PC-3 (cell line): ENCODE results near the gene KCNQ5. TPM values are rescaled to one million over a fixed set of nuclear protein-coding genes. Genes with fewer than 3 reads are reported as not detected.

Experiments used
- ATAC-seq: fragments of 200-7000 bp; cut with Tn5 transposase; 2 replicates; pipeline ENCODE4 v1.9.1; 2020; ENCODE audit warnings: mild to moderate bottlenecking, moderate library complexity
- BruUV-seq: library from RNA; stranded (reverse); fragments of 400-500 nt; replicated peaks from 2 replicates; lab custom pipeline; 2021; lab: Mats Ljungman, UMichigan
- CTCF ChIA-PET: fragments of 300-600 bp; sonication (Branson Sonifier 250); formaldehyde crosslinking; loops from one replicate; lab custom pipeline; 2022; ENCODE audit warnings: antibody characterized with exemption; lab: Charles Lee
- POLR2A ChIA-PET: fragments of 300-600 bp; sonication (Branson Sonifier 250); formaldehyde crosslinking; loops from one replicate; lab custom pipeline; 2022; ENCODE audit warnings: antibody characterized with exemption; ENCODE audit not compliant: unreplicated experiment; lab: Charles Lee
- DNase-seq: peaks from one replicate; pipeline ENCODE4 v3.0.0-alpha.2; 2015
- H2AFZ ChIP-seq: fragments of 300-600 bp; sonication (generic); 2 replicates; pipeline ENCODE4 v1.6.0; 2016; ENCODE audit warnings: antibody characterized with exemption, low read length
- H3F3A ChIP-seq: fragments of 300-600 bp; sonication (generic); one replicate; pipeline ENCODE4 v1.6.0; 2017; ENCODE audit warnings: antibody characterized with exemption, low read length, control low read depth, mild to moderate bottlenecking; ENCODE audit not compliant: unreplicated experiment
- H3K27ac ChIP-seq: fragments of 300-600 bp; sonication (generic); 2 replicates; pipeline ENCODE4 v1.5.1; 2016; ENCODE audit warnings: mild to moderate bottlenecking, low read length
- H3K27me3 ChIP-seq: fragments of 300-600 bp; sonication (generic); 2 replicates; pipeline ENCODE4 v1.6.1; 2016; ENCODE audit warnings: low read length, mixed read lengths
- H3K36me3 ChIP-seq: fragments of 300-600 bp; sonication (generic); 2 replicates; pipeline ENCODE4 v1.6.1; 2016; ENCODE audit warnings: low read depth, mixed run types, low read length, mixed read lengths
- H3K4me1 ChIP-seq: fragments of 300-600 bp; sonication (generic); 2 replicates; pipeline ENCODE4 v1.5.1; 2016; ENCODE audit warnings: low read length; ENCODE audit not compliant: insufficient read depth
- H3K4me2 ChIP-seq: fragments of 300-600 bp; sonication (generic); 2 replicates; pipeline ENCODE4 v1.6.0; 2016; ENCODE audit warnings: low read length
- H3K4me3 ChIP-seq: fragments of 300-600 bp; sonication (generic); 2 replicates; pipeline ENCODE4 v1.5.1; 2016; ENCODE audit warnings: mild to moderate bottlenecking, low read length, mixed read lengths
- H3K79me2 ChIP-seq: fragments of 300-600 bp; sonication (generic); 2 replicates; pipeline ENCODE4 v1.6.1; 2017; ENCODE audit warnings: low read length, mixed read lengths
- H3K9ac ChIP-seq: fragments of 300-600 bp; sonication (generic); 2 replicates; pipeline ENCODE4 v1.6.0; 2016; ENCODE audit warnings: mild to moderate bottlenecking, low read length
- H3K9me2 ChIP-seq: fragments of 300-600 bp; sonication (generic); replicated peaks from 2 replicates; pipeline ENCODE4 v1.6.1; 2016; ENCODE audit warnings: mixed run types, low read length, mixed read lengths
- H3K9me3 ChIP-seq: fragments of 300-600 bp; sonication (generic); 2 replicates; pipeline ENCODE4 v1.6.1; 2016; ENCODE audit warnings: low read length, mixed read lengths
- H4K20me1 ChIP-seq: fragments of 300-600 bp; sonication (generic); 2 replicates; pipeline ENCODE4 v1.6.1; 2016; ENCODE audit warnings: low read length, mixed read lengths
- EZH2 ChIP-seq: fragments of 300-600 bp; sonication (generic); IDR thresholded peaks from one replicate; pipeline ENCODE4 v1.6.1; 2017; ENCODE audit warnings: antibody characterized with exemption, mild to moderate bottlenecking, low read length; ENCODE audit not compliant: unreplicated experiment
- EZH2phosphoT487 ChIP-seq: fragments of 300-600 bp; sonication (generic); IDR thresholded peaks from 2 replicates; pipeline ENCODE4 v1.6.1; 2018; ENCODE audit warnings: mild to moderate bottlenecking, antibody characterized with exemption, low read length, borderline replicate concordance
- intact Hi-C: fragments of 100-400 bp; cut with micrococcal nuclease; formaldehyde crosslinking; loops from 2 replicates; pipeline ENCODE4 v1.9.0; 2023
- total RNA-seq: library from RNA; depleted of rRNA; stranded (reverse); fragments of >200 nt; gene quantifications from 2 replicates; pipeline ENCODE4 v1.2.3, GENCODE V29; 2014
- TF ChIP-seq, protein P1 (sequence below): fragments of 300-600 bp; sonication (generic); conservative IDR thresholded peaks from 2 replicates; pipeline ENCODE4 v1.5.1; 2017; ENCODE audit warnings: antibody characterized with exemption, low read depth, mild to moderate bottlenecking, low read length

Gene KCNQ5
- total RNA-seq, 1 experiment from 2014 or later, result not detected

DNA sequence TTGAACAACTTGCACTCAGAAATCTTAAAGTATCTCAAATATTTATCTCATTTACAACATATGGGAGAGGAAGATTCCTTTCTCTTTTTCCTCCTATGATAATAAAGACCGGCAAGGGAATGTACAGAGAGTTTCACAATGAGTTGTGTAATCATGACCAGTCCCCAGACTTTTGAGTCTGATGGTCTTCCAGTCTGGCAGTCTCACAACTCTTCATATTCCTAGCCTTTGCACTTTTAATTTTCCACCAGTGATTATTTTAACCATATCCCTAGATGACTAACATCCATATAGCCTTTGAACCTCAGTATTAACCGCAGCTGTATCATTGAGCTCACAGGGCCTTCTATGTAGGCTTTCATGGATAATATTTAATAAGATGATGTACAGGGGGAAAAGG lies 324.9 kb downstream of the KCNQ5 start:
- H3K4me1 ChIP-seq, result peaks cover 17% of the 10 kb centered on the region
- H3K79me2 ChIP-seq, result no peaks in the 10 kb centered on the region
- no peak for TF ChIP-seq EZH2
- TF ChIP-seq EZH2phosphoT487, result no peak
- TF ChIP-seq, protein P1, sequence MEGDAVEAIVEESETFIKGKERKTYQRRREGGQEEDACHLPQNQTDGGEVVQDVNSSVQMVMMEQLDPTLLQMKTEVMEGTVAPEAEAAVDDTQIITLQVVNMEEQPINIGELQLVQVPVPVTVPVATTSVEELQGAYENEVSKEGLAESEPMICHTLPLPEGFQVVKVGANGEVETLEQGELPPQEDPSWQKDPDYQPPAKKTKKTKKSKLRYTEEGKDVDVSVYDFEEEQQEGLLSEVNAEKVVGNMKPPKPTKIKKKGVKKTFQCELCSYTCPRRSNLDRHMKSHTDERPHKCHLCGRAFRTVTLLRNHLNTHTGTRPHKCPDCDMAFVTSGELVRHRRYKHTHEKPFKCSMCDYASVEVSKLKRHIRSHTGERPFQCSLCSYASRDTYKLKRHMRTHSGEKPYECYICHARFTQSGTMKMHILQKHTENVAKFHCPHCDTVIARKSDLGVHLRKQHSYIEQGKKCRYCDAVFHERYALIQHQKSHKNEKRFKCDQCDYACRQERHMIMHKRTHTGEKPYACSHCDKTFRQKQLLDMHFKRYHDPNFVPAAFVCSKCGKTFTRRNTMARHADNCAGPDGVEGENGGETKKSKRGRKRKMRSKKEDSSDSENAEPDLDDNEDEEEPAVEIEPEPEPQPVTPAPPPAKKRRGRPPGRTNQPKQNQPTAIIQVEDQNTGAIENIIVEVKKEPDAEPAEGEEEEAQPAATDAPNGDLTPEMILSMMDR, result no peak
- H3K4me3 ChIP-seq, result no peak overlapping the region
- H3K27ac ChIP-seq, result no peak overlapping the region
- no peak overlapping the region for H3K9ac ChIP-seq
- no peaks in the 10 kb centered on the region for H3K27me3 ChIP-seq
- H3F3A ChIP-seq, result no peaks in the 10 kb centered on the region
- H3K9me3 ChIP-seq, result no peaks in the 10 kb centered on the region
- H3K9me2 ChIP-seq, result no peaks in the 10 kb centered on the region
- BruUV-seq, result no TSS peak
- ChIA-PET CTCF (no interaction called here), POLR2A (no interaction called here)
- DNase-seq (no peak), ATAC-seq (no peak)
- H3K36me3 ChIP-seq, result no peaks in the 10 kb centered on the region
- H4K20me1 ChIP-seq, result no peaks in the 10 kb centered on the region
- H2AFZ ChIP-seq, result no peak overlapping the region
- H3K4me2 ChIP-seq, result no peak overlapping the region
- intact Hi-C loops, result no loop called here

DNA sequence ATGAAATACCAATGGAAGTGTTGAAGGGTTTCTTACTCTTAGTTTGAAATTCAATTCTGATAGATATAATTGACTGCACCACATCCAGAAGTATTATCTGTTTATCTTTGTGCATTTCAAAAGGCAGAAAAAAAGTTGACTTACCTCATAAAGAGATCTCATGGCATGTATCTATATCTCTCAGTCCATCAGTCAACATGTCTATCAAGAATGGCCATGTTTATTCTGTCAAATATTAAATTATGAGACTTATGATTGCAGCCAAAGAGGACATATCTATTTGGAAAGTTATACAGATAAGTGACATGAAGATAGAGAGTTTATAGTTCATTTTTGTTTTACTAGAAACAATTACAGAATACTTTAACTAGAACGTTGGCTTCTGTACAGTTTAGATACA lies 325.7 kb downstream of the KCNQ5 start:
- POLR2A ChIA-PET, result no interaction called here
- H3K36me3 ChIP-seq, result no peaks in the 10 kb centered on the region
- ATAC-seq (no peak), DNase-seq (no peak)
- no peaks in the 10 kb centered on the region for H3F3A ChIP-seq
- H2AFZ ChIP-seq, result no peak overlapping the region
- no peaks in the 10 kb centered on the region for H3K9me2 ChIP-seq
- no peaks in the 10 kb centered on the region for H3K9me3 ChIP-seq
- intact Hi-C loops, result no loop called here
- H3K27me3 ChIP-seq, result no peaks in the 10 kb centered on the region
- no peak overlapping the region for H3K9ac ChIP-seq
- no TSS peak for BruUV-seq
- no peak overlapping the region for H3K4me2 ChIP-seq
- peaks cover 25% of the 10 kb centered on the region for H3K4me1 ChIP-seq
- H3K27ac ChIP-seq, result no peak overlapping the region
- H3K79me2 ChIP-seq, result no peaks in the 10 kb centered on the region
- no peaks in the 10 kb centered on the region for H4K20me1 ChIP-seq
- no peak overlapping the region for H3K4me3 ChIP-seq
- TF ChIP-seq, protein P1, result no peak
- TF ChIP-seq EZH2 (no peak), EZH2phosphoT487 (no peak)
- CTCF ChIA-PET, result no interaction called here

DNA sequence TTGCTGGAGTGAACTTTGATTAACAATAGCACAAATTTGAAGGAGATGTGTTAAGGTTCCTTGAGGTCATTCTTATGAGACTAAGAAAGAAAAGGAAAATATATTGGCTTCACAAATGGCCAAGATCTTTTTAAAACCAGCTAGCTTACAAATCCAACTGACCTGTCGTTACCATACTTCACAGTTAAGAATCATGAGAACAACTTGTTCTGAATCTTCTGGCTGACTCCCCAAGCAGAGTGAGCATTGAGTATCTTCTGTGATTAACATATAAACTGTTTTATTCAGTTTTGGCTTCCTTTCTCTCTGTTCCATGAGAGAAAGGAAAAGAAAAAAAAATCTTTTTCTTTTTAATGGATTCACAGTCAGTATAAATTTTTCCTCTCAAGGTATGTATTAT lies 326.3 kb downstream of the KCNQ5 start:
- ChIA-PET POLR2A (no interaction called here), CTCF (no interaction called here)
- no peak overlapping the region for H3K9ac ChIP-seq
- no peaks in the 10 kb centered on the region for H3K36me3 ChIP-seq
- peaks cover 31% of the 10 kb centered on the region for H3K4me1 ChIP-seq
- intact Hi-C loops, result no loop called here
- no peak overlapping the region for H3K4me2 ChIP-seq
- TF ChIP-seq EZH2phosphoT487 (no peak), EZH2 (no peak)
- TF ChIP-seq, protein P1, result no peak
- no peak for DNase-seq
- H3K79me2 ChIP-seq, result no peaks in the 10 kb centered on the region
- H3K9me3 ChIP-seq, result no peaks in the 10 kb centered on the region
- no peak overlapping the region for H2AFZ ChIP-seq
- H3F3A ChIP-seq, result no peaks in the 10 kb centered on the region
- BruUV-seq, result no TSS peak
- H3K27ac ChIP-seq, result no peak overlapping the region
- no peaks in the 10 kb centered on the region for H3K27me3 ChIP-seq
- H3K4me3 ChIP-seq, result no peak overlapping the region
- H3K9me2 ChIP-seq, result no peaks in the 10 kb centered on the region
- ATAC-seq, result no peak
- no peaks in the 10 kb centered on the region for H4K20me1 ChIP-seq
